GM19452 (cell line): ENCODE results near the gene PLA2G5.

Source experiments
- ATAC-seq: cut with Tn5 transposase; IDR thresholded peaks from one replicate; pipeline ENCODE4 v1.9.1; 2021; ENCODE audit not compliant: unreplicated experiment

PLA2G5 gene

GRCh38 chr1:20089328-20090077 is 19.5 kb downstream of the PLA2G5 start:
- no peak for ATAC-seq

GRCh38 chr1:20090119-20090518 is 20.1 kb downstream of the PLA2G5 start:
- no peak for ATAC-seq

- ATAC-seq, result no peak
These were observed 20.6 kb downstream of the PLA2G5 start for GRCh38 chr1:20090641-20091040.

DNA sequence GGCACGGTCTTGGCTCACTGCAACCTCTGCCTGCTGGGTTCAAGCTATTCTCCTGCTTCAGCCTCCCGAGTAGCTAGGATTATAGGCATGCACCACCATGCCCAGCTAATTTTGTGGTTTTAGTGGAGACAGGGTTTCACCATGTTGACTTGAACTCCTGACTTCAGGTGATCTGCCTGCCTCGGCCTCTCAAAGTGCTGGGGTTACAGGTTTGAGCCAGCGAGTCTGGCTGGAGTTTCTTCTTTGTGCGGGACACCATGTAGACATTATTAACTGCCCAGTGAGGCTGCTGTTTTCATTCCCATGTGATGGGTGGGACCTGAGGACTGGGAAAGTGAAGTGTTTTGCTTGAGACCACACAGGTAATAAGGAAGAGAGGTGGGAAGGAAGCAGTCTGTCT is 23.3 kb downstream of the PLA2G5 start:
- no peak for ATAC-seq

- ATAC-seq, result no peak
These were observed 24.0 kb downstream of the PLA2G5 start for GRCh38 chr1:20093940-20094391.

- no peak for ATAC-seq
These were observed 25.8 kb downstream of the PLA2G5 start for GRCh38 chr1:20095564-20096434.

DNA sequence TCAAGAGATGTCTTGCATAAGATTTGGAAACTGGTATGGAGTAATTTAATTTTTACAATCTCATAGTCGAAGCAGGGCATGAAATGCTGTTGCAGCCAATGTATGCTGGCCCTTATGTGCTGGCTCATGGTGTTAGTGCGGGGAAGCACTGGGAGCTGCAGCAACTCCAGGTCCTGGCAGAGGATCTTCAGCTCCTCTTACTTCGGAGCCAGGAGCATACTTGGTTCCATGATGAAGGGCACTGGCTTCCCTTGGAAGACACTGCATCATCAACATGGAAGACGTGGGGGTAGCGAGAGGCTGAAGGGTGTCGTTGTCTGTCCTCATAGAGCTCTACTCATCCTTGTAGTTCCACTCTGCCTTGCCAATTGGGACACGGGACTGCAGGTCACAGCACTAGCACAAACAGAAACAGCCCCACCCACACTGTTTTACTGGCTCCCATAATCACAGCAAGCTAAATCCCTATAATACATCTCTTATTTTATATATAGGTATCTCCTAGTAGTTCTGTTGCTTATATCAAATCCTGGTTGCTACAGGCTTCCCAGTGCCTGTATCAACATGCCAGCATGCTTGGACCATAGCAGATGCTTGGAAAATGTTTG is 26.9 kb downstream of the PLA2G5 start:
- no peak for ATAC-seq

DNA sequence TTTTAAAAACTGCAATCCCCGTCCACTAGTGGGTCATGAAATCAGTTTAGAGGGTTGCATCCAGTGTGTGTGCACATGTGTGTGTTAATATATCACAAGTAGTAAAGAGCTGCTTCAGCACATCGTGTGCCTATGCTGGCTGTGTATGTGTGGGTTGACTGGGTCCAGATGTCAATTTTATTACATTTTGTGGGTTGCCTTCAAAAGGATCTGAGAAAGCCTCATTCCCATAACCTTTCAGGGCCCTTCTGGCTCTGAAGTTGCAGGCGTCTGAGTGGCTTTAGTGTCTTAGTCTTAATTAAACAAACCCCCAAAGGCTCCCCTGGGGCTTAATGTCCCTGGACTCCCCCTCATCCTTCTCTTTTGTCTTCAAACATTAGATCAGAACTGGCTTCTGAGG is 29.5 kb downstream of the PLA2G5 start:
- no peak for ATAC-seq

- ATAC-seq, result no peak
These were observed 30.8 kb downstream of the PLA2G5 start for GRCh38 chr1:20100632-20101355.

- ATAC-seq, result no peak
These were observed 32.9 kb downstream of the PLA2G5 start for GRCh38 chr1:20102875-20103274.

GRCh38 chr1:20105856-20106255 is 35.9 kb downstream of the PLA2G5 start:
- no peak for ATAC-seq

DNA sequence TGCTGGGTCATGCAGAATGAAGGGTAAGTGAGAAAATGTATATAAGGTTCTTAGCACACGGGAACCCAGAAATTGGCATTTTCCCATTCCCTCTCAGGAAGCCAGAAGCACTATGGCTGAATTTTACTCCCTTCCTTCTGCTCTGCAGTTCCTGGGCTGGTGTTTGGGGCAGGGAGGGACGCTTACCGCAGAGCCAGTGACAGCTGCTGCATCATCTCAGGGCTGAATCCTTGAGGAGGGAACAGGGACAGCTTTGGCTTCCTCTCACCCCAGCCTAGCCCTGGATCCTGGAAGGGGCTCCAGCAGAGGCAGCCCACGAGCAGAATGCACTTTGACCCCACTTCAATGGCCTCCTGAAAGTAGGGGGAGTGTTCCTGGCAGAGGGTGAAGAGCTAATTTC is 37.4 kb downstream of the PLA2G5 start:
- no peak for ATAC-seq

- no peak for ATAC-seq
These were observed 37.8 kb downstream of the PLA2G5 start for GRCh38 chr1:20107796-20108195.

GRCh38 chr1:20108366-20109123 is 38.6 kb downstream of the PLA2G5 start:
- ATAC-seq, result no peak

DNA sequence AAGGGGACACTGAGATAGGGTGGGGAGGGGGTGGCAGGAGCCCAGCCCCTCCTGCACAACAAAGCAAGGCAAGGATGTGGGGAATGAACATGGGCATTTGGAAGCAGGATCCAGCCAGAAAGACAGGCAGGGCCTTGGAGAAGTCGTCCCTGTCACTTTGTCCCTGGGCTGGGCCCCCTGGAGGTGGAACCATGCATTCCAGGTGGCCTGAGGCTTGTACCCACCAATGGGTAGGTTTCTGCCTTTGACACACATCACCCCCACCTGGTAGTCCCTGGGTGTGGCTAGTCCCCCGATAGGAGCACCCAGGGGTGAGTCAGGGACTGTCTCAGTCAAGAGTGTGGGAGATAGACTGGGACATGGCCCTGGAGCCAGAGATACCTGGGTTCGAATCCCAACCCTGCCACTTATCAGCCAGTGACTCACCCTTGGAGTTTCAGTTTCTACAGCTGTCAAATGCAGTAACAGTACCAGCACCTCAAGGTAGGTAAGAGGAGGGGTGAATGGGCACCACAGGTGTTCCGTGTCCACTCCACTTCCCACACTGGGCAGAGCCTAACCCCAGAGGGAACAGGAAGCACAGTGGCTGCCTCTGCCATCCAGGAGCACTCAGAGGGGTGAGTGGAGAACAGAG is 39.3 kb downstream of the PLA2G5 start:
- ATAC-seq, result no peak

DNA sequence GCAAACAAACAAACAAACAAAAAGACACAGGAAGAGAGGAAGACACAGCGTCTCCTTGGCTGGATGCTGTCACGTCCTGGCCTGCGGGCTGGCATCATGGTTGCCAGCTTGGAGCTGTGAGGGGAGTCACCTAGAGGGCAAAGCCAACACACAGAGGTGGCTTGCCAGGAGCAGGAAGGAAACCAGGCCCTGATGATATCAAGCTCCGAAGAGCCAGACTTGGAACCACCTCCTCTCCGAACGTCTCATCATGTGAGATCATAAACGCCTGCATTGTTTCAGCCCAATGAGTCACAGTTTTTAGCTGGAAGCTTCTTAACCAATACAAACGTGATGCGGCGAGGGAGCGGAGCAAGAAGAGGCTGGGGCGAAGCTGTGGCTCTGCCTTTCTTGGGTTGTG is 40.7 kb downstream of the PLA2G5 start:
- ATAC-seq, result no peak

GRCh38 chr1:20111452-20111851 is 41.5 kb downstream of the PLA2G5 start:
- ATAC-seq, result no peak

DNA sequence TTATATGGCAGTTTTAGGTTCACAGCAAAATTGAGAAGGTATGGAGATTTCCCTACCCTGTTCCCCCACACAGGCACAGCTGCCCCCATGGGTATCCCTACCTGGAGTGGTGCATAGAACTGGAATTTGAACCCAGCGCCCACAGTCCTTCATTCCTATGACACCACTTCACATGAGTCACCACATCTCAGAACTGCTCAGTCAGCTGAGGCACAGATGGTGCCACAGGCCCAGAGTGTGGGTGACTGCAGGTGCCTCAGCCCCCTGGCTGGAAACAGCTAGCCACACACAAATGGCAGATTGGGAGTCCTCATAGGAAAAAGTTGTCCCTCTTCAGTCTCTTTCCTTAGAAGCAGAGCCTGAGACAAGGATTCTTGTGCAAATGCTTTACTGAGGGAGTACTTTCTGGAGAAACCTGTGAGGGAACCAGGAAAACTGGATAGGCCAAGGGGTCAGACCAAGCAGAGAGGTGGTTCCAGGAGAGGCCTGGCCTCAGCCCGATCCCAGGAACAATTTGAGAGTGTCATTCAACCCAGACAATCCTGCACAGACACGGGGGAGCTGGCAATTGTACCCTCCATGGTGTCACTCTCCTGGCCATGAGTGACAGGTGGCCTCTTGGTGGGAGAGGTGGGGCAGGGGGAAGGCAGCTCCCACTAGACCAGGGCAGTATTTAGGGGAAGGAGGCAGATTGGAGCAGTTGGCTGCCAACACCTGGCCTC is 42.4 kb downstream of the PLA2G5 start:
- ATAC-seq, result no peak

DNA sequence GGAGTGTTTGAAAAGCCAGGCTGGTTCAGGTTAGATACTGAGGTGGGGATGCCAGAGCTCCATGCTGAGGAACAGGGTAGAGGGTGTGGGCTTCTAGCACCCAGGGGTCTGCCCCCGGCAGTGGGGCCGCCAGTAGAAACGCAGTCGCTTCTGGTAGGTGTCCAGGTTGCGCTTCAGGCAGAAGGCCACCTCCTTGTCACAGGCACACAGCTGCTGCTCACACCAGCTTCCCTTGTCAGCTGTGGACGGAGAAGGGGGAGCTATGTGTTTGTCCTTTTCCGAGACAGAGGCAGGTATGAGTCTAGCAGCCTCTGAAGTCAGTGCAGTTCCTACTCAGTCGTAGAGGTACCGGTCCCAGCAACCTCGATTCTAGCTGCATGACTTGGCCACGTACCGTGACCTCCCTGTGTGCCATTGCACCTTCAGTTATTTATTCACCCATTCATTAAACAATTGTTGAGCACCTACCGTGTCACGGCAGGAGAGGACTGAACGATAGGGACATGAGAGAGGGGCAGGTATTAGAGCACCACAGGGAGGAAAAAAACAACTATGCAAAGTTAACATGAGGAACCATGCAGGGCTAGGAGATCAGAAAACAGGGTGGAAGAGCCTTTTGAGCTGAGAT is 44.1 kb downstream of the PLA2G5 start:
- ATAC-seq, result no peak
